Measurements from ENCODE around the gene PLXNA2.

Gene PLXNA2

DNA sequence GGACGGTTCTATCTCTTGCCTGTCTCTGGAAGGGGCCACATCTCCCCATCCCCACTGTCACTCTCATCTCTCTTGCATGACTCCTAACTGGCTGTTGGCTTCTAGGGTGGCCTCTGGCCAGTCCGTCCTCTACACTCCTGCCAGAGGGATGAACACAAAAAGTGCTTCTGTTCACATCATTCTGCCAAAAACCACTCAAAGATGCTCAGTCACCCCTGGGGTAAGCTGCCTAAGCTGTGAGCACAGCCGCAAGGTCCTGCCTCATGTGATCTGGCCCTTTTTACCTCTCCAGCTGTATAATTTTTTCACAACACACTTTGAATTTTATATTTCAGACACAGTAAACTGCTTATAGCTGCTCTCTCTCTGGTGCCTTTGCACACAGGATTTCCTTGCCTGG, 235.7 kb downstream of the PLXNA2 start:
- no peak for DNase-seq

DNA sequence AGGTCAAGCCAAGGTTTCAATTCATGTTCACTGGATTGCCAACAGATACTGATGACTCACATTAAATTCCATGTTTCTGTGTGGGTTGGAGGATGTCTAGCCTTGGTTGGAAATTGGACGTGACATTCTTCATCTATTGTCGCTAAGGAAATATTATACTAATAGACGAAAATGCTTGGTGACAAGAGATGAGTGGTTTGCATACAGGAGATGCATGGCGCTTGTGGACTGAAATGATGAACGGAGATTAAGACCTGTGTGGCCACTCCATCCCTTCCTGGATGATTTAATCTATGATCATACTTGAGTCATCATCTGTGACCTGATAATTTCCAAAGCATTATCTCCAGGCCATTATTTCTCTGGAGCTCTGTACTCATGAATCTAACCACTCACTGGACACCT, 236.2 kb downstream of the PLXNA2 start:
- DNase-seq, result peak; percentile 78

DNA sequence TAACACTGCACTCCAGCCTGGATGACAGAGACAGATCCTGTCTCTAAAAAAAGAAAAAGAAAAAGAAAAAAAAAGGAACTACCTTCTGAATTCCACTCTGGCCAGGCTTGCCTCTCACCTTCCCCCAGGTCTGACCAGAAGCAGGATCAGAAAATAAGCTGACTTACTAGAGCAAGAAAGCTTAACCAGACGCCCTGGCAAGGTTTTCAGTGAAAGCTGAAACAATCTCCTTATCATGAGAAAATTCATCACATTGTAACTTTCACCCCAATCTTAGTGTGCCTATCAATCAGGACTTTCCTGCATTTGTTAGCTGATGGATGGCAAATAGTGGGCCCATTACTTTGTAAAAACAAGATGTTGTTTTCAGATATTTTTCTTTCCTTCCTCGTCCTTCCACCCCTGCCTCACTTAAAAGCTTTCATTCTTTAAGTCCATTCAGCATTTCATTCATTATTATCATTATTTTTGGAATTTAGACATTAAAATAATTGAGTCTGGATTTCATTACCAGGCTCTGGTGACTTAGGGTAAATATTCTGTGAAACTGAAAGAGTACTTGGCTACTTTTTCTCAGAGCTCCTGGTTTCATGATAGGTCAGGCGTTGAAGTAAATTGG, 236.8 kb downstream of the PLXNA2 start:
- DNase-seq, result no peak

DNA sequence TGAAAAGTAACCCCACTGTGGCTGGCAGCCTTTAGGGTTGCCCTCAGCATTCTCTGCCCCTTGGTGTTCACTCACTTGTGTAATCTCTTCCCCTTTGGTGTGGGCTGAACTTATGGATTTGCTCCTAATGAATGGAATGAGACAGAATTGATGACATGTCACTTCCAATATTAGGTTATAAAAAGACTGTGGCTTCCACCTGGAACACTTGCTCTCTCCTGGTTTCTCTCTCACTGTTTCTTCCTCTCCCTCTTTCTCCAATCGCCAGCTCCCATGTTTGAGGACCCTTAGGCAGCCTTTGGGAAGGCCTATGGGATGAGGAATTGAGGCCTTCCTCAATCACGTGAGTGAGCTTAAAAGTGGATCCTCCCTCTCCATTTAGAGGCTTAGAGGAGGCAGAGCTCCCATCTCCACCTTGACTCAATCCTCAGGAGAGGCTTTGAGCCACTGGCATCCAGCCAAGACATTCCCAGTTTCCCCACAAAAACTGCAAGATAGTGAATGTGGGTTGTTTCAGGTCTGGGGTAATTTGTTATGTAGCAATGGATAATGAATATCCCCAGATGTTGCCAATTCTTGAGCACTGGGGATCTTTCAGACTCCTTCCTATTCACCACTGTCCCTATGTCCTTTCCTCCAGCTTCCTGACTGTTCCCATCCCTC, 237.8 kb downstream of the PLXNA2 start:
- peak; percentile 64 for DNase-seq

DNA sequence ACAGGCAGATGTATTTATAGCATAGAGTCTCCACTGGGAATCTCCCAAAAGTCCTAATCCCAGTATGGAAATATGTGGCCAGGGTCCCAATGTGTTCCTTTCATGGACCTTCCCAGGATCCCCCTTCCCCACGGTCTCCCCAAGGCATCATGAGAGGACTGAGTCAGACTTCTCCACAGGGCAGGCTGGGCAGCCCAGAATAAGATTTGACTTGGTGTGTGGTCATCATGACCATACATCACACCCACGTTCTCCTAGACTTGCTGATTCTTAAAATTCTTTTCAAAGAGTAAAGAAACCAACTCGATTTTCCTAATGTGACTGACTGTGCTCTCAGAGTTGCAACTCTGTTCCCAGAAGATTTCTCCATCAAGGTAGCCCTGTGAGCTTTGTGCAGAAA, 239.3 kb downstream of the PLXNA2 start:
- peak; percentile 64 for DNase-seq

DNA sequence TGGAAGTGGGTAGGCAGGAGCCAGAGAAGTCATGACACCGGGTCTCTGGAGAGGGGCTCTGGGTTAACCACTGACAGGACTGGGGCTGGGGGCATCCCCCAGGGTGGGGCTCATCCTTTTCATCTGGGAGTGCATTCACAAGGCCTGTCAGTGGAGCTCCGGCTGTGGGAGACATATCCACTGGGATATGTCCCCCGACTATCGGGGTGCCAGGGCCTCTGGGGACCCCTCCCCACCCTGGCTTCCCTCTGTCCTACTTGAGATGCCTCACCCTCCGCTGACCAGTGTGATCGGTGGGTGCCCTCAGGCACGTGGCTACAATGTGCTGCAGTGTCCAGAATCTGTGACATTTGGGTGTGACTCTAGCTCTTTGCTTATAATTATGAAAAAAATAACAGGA, 240.9 kb downstream of the PLXNA2 start:
- no peak for DNase-seq

DNA sequence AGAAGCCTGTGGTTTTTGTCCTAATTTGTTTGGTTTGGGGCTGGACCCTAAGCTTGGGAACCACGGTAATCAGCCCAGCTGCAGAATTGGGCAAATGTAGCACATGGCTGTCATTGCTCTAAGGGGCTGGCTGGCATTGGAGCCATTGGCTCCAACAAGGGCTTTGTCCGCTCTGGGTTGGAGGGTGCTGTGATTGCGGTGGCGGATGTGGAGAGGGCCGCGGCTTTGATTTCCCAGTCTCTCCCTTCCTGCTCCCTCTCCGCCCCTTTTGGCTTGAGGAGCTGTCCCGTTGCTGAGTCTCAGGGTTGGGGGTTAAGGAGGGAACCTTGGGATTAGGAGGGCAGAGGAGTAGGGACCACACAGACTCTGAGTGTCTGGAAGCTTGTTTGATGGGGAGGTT, 241.5 kb downstream of the PLXNA2 start:
- DNase-seq, result no peak

DNA sequence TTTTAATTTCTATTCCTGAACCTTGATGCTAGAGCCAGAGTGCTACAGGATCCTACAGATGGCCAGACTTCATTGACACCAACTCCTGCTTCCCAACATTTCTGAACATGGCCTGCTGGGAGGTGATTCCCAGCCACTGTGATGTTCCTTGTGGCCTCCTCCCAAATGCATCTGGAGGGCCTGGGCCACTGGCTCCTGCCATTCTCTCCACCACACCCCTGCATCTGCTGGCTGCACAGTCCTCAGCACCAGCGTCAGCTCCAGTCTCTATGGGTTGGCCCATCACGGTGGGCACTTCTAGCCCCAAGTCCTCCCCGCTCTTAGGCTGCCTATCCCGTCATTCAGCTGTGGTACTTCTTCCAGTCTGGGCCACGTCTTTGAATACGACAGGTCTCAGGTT, 242.1 kb downstream of the PLXNA2 start:
- DNase-seq, result no peak

DNA sequence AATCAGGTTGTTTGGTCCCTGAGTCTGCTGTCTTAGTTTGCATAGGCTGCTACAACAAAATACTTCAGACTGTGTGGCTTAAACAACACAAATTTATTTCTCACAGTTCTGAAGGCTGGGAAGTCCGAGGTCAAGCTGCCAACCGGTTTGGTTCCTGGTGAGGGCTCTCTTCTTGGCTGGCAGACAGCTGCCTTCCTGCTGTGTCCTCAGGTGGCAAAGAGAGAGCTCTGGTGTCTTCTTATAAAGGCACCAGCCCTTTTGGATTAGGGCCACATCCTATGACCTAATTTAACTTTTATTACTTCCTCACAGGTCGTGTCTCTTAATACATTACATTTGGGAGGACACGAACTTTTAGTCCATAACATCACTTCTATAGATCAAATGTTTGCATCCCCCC, 243.7 kb downstream of the PLXNA2 start:
- no peak for DNase-seq

DNA sequence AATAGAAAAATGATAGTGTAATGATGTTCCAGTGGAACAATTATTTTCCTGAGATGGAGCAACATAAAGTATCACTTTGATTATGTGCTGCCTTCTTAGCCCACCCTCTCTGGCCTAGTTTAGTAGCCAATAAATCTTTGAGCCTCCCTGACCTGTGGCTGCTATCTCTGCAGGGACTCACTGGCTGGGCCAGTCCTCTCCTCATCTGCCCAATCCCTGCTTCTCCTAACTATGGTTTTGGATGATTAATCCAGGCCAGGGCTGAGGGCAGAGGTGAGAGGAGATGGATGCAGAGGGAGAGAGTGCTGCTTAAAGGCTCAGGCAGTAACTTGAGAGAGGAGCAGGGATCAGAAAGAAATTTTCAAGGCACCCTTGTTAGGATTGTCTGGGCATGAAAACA, 244.2 kb downstream of the PLXNA2 start:
- no peak for DNase-seq

DNA sequence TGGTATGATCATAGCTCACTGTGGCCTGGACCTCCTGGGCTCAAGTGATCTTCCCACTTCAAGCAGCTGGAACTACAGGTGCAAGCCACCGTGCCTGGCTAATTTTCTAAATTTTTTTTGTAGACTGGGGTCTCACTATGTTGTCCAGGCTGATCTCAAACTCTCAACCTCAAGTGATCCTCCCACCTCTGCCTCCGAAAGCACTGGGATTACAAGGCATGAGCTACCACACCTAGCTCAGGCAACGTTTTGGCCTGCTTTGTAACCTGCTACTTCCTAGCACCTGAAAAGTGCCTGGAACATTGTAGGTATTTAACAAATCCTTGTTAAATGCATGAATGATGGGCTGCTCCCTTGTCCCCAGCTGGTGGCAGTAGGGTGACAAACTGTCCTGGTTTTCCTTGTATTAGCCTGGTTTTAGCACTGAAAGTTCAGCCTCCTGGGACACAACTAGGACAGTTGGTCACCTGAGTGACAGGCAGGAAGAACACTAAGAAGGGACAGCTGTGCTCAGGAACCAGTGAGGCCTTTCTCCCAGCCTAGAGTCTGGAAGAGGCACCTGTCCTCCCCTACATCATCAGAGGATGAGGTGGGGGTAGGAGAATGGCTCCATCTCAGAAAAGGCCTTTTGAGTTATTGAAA, 244.8 kb downstream of the PLXNA2 start:
- DNase-seq, result no peak

DNA sequence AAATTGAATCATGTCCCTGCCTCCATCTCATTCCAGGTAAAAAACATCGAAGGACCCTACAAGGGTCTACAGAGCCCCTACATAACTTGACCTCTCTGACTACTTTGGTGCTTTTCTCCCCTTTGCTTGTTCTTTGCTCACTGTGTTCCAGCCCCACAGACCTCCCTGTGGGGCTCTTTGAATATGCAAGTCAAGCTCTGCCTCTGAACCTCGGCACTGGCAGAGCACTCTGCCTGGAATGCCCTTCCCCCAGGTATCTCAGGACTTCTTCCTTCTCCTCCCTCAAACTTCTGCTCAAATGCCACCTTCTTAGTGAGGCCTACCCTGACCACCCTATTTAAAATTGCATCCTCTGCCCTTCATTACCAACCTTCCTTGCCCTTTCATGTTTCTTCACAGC, 245.5 kb downstream of the PLXNA2 start:
- DNase-seq, result no peak

DNA sequence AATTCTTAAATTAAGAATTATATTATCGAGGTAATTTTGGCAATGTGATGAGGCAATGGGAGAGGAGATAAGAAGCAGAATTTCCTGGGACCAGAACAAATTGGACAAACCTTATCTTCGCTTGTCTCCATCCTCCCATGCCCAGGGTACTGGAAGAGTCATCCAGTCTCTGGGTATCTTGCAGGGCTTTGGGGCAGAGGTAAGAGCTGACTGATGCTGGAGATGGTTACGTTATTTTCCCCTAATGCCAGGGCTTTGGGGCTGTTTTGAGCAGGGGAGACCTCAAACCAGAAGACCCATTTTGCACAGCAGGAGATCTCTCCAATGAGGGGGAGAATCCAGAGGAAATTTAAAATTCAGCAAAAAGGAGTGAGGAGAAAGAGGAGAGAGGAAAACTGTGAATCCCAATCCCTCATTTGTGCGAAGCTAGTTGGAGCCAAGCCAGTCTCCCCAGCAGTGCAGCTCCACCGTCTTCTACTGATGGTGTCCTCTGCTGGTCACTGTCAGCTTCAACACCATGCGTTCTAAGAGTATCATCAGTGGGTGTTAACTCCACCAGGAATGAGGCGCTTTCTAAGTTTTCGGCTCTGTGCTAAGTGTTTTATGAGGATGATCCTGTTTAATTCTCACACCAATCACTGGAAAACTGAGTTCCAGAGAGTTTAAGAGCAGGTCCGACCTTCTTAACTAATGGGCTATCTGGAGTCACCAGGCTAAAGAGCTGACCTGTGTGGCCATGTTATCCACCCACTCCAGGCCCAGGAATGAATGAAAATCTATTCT, 246.5 kb downstream of the PLXNA2 start:
- peak; percentile 69 for DNase-seq

DNA sequence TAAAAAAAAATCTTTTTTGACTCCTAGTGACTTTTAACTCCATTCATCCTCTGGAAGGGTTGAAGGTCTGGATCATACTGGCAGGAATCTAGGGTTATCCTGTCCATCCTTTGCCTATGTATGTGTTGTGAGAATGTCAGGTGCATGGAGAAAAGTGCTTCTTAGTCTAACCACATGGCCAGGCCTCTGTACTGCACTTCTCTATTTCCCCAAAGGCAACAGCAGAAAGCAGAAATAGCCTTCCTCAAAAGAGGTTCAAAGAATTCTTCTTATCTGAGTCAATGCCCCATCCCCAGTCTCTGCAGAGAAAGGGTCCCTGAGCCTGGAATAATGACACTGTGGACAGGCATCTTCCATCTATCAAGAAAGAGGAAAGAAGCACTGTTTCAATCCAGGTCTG, 247.5 kb downstream of the PLXNA2 start:
- no peak for DNase-seq

DNA sequence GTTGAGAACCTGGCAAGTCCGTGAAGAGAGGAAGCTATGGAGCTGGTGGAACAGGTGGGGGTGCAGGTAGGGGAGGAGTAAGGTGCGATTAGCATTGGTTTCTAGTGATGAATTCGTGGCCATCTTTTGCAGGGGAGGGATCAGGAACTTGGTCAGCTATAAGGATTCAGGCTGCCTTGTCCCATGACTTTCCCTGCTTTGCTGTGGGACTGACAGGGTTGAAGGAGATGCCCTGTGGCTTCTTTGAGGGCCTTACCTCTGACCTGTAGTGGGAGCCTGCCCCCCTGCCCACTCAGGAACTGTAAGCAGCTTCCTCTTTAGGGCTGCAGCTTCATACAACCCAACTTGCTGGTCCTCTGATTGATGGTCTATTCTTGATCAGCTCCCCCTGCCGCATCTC, 248.6 kb downstream of the PLXNA2 start:
- no peak for DNase-seq

DNA sequence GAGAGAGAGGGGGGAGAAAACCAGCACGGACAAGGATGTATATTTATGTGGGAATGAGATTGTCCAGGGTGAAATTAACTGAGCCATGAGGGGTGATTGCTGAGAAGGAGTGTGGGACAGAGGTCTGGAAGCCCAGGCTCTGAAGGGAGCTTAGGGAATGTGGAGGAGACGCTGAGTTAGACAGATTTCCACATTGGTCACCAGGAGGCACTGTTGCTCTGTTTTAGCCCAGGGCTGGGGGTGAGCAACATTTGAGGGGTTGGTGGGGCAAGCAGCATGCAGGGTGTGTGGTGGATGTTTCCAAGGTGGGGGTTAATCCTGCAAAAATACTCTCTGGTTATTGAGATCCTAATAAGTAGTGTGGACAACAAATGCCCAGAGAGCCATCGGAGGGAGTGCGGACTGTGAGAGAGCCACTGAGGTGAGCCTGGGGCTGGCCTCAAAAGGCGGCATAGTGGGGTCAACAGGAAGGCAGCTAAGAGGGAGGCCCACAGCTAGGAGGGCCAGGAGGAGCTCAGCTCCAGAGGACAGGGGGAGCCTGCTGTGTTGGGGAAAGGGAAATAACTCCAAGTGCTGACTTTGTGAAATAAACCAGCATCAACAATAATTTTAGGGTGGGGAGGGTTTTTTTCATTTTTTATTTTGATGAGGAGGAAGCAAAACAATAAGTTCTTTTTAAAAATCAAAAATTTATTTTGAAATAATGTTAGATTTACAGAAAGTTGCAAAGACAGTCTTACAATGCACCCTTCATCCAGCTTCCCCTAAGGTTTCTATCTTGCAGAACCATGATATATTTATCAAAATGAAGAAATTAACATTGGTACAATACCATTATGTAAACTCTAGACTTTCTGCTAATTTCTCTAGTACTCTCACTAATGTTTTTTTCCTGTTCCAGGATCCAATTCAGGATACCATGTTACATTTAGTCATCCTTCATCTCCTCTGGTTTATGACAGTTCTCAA, 250.4 kb downstream of the PLXNA2 start:
- DNase-seq, result no peak

DNA sequence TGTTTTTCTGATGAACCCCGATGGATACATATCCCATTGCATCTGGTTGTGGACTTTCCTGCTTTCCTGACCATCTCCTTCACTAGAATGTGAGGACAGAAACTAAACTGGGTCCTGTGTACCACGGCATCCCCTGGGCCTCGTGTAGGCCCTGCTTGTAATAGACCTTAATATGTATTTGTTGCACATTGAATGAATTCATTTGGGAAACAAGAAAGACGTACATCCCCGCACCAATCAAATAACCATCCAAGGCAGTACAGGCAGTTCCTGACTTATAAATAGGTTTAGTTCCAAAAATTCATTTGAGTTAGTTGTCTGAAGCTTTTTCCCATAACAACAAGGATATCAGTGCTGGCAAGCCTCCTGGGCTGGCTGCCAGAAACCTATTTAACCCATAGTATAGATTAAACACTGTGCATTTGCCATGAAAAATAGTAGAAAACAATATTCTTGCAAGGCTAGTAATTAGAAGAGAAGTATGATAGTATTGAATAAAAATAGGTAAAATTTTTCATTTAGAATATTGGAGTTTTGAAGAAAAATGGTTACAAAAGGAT, 251.4 kb downstream of the PLXNA2 start:
- no peak for DNase-seq

DNA sequence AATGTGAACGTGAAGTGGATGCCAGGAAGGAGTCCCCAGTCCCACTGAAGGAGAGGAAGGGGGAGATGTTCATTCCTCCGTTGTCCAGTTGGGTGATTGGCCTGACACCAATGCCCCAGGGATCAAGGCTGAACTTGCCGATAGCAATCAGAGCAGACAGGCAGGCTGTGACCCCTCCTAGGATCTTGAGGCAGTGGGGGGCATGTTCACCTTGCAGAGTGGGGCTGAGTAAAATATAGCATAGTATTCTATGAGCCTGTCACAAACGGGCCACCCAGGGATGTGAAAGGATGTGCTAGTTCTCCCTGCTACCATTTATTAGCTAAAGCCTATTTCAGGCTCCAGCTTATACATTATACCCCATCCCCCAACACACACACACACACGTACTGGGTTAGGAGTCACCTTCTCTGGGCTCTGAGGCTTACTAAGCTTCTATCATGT, 252.6 kb downstream of the PLXNA2 start:
- DNase-seq, result no peak

DNA sequence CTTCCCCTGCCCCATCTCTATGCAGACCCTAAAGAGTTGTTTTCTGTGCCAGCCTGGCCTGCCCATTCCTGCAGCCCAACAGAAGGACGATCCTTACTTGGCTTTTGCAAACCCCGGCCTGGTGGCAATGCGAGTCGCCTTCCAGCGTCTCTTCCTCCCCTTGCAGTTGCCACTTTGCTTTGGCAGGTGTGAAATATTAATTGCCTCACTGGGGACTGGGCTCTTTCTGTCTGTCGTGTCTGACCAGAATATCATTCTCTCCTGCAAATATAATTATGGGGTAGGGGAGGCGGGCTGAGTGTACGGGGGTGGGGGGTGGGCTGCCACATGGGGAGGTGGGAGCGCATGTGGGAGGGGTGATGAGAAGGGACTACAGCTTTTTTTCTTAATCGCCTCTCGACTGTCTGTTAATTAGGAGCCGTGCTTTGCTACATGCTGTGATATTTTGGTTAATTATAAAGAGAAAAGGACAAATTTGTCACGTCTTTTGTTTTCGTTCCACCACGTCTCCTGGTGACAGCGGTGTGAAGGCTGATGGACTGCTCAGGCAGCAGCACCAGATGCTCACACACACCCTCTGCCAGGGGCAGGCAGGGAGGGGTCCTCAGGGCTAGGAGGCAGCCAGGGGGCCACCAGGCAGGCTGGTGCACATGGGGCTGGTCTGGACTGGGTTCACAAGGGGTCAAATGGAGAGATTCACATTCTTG, 253.2 kb downstream of the PLXNA2 start:
- DNase-seq, result no peak

DNA sequence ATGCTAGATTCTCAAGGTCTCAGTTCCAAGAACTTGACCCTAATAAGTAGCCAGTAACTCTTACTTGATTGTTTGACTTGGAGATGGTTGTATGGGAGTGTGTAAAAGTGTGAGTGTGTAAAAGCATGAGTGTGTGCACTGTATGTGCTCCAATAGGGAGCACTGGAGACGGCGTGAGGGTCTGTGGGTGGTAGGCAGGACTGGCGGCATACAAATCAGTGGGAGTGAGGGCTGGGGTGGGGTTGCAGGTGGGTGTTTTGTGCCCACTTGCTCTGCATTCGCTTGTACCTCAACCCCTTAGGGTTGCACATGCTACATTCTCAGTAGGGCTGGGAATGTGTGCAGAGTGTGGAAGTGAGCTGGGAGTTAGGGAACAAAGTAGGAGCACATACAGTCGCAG, 253.7 kb downstream of the PLXNA2 start:
- no peak for DNase-seq
